ENCODE data around the gene CCDC3. TPM values are rescaled to one million over a fixed set of nuclear protein-coding genes. Genes with fewer than 3 reads are reported as not detected.

The CCDC3 gene
- total and polyA plus RNA-seq, 2 of the 4 experiments (the other 2 are of a cell fraction) = 0.29 to 0.36 TPM

DNA sequence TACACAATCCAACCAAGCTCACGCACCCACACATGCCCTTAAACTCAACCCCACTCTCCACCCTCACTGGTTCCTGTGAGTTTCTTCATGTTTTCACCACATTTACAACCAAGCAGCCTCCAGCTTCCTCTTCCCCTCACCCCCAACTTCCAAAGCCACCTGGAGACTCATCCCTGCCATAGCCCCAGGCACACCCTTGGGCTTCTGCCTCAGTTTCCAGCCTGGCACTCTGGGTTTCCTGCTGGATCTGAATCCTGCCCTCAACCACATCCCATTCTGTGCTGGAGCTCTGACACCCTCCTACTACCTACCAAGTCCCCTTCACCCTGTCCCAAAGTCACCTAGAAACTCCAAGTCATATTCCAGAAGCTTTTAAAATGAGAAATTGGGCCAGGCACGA, 29.4 kb downstream of the CCDC3 start:
- no peak overlapping the region for H2AFZ ChIP-seq (replicated peaks; ENCODE audit: low read length, poor library complexity)
- H3K4ac ChIP-seq (ENCODE audit: low read depth, low read length) = no peak overlapping the region
- H3K4me2 ChIP-seq (ENCODE audit: low read depth, low read length) = no peak overlapping the region
- no peak overlapping the region for H3K14ac ChIP-seq (replicated peaks; ENCODE audit: low read depth, low read length)
- H3K9ac ChIP-seq (ENCODE audit: low read depth, low read length) = no peak overlapping the region
- H2BK15ac ChIP-seq (ENCODE audit: low read depth, low read length) = no peak overlapping the region
- intact Hi-C loops (cut with micrococcal nuclease) (no loop called here), in situ Hi-C loops (cut with MboI; ENCODE audit: low sequenced_read_pairs) (no loop called here), dilution Hi-C loops (cut with HindIII; ENCODE audit: low sequenced_read_pairs, unreplicated experiment) (no loop called here)
- no peak overlapping the region for H4K91ac ChIP-seq (ENCODE audit: insufficient read depth, low read depth, low read length)
- H4K20me1 ChIP-seq (ENCODE audit: insufficient read depth, low read length) = no peaks in the 10 kb centered on the region
- no peak overlapping the region for H3K4me3 ChIP-seq (ENCODE audit: insufficient read depth, low read depth, low read length)
- H3K56ac ChIP-seq (ENCODE audit: extremely low read depth, insufficient read depth, low read length) = no peak overlapping the region
- H2BK5ac ChIP-seq (ENCODE audit: low read depth, low read length, poor library complexity, severe bottlenecking) = no peak overlapping the region
- H3K9me1 ChIP-seq (ENCODE audit: insufficient read depth, low read length) = no peaks in the 10 kb centered on the region
- 100% methylated on average over 1 of the region's 2 CpGs; no CpG with 5 or more reads in 1 of the 2 experiments for whole genome bisulfite sequencing, 2 experiments (ENCODE audit: extremely low coverage in 2 of 2, insufficient read length in 1 of 2)
- H2AK9ac ChIP-seq (replicated peaks; ENCODE audit: low read depth, low read length, poor library complexity) = no peak overlapping the region
- TF ChIP-seq RFX5 (IDR thresholded peaks at IDR 0.05; ENCODE audit: low read depth, low read length) (no peak), FOS (IDR thresholded peaks at IDR 0.05; ENCODE audit: low read depth, low read length) (no peak)
- H4K8ac ChIP-seq (ENCODE audit: low read depth in 2 of 2, low read length in 2 of 2) = no peak overlapping the region
- ATAC-seq (ENCODE audit: low read depth) = no peak
- no peak overlapping the region for H2BK20ac ChIP-seq (ENCODE audit: low read depth, low read length)
- no peak overlapping the region for H3K23ac ChIP-seq (ENCODE audit: low read depth, low read length)
- H2AK5ac ChIP-seq (ENCODE audit: low read depth, low read length) = no peak overlapping the region
- no TSS peak for BruUV-seq (replicated peaks)
- H3K79me1 ChIP-seq (ENCODE audit: low read depth in 1 of 2, low read length in 2 of 2) = no peaks in the 10 kb centered on the region
- H2BK120ac ChIP-seq (ENCODE audit: low read depth, low read length) = no peak overlapping the region
- no peaks in the 10 kb centered on the region; the same call in 1 of the 2 replicates for H3K27me3 ChIP-seq (ENCODE audit: control insufficient read depth, insufficient read depth, low read length)
- H4K5ac ChIP-seq (ENCODE audit: low read depth, low read length) = no peak overlapping the region
- no peaks in the 10 kb centered on the region for H3K36me3 ChIP-seq (ENCODE audit: control insufficient read depth, insufficient read depth, low read length)
- DNase-seq = no peak
- H3K9me3 ChIP-seq (ENCODE audit: control insufficient read depth, insufficient read depth, low read length) = no peaks in the 10 kb centered on the region
- POLR2A ChIA-PET (ENCODE audit: unreplicated experiment) = no interaction called here
- CTCF ChIA-PET = no interaction called here
- H3K18ac ChIP-seq (ENCODE audit: low read depth, low read length) = no peak overlapping the region
- H3K27ac ChIP-seq (ENCODE audit: insufficient read depth, low read length) = no peak overlapping the region
- no peaks in the 10 kb centered on the region for H3K4me1 ChIP-seq (ENCODE audit: control insufficient read depth, insufficient read depth, low read length)
